ENCODE measurements around the gene HKDC1.
"Not testable (repeated sequence)": the region's sequence is repeated elsewhere in the genome, so short reads cannot be mapped to it uniquely, and the experiment has no call there.

The HKDC1 gene

GRCh38 chr10:69303632-69304051 is 83.5 kb downstream of the HKDC1 start:
- TF ChIP-seq, protein P1, sequence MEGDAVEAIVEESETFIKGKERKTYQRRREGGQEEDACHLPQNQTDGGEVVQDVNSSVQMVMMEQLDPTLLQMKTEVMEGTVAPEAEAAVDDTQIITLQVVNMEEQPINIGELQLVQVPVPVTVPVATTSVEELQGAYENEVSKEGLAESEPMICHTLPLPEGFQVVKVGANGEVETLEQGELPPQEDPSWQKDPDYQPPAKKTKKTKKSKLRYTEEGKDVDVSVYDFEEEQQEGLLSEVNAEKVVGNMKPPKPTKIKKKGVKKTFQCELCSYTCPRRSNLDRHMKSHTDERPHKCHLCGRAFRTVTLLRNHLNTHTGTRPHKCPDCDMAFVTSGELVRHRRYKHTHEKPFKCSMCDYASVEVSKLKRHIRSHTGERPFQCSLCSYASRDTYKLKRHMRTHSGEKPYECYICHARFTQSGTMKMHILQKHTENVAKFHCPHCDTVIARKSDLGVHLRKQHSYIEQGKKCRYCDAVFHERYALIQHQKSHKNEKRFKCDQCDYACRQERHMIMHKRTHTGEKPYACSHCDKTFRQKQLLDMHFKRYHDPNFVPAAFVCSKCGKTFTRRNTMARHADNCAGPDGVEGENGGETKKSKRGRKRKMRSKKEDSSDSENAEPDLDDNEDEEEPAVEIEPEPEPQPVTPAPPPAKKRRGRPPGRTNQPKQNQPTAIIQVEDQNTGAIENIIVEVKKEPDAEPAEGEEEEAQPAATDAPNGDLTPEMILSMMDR (IDR thresholded peaks at IDR 0.05; ENCODE audit: control insufficient read depth, insufficient read depth, low read depth, low read length, missing control alignments), result no peak
- no peak overlapping the region for H3K4me3 ChIP-seq (ENCODE audit: control insufficient read depth, low read depth, low read length)
- no peak for DNase-seq (ENCODE audit: low read depth)

GRCh38 chr10:69306421-69306820 is 86.3 kb downstream of the HKDC1 start:
- no peak overlapping the region for H3K4me3 ChIP-seq (ENCODE audit: control insufficient read depth, low read depth, low read length)
- DNase-seq (ENCODE audit: low read depth), result no peak
- TF ChIP-seq, protein P1 (IDR thresholded peaks at IDR 0.05; ENCODE audit: control insufficient read depth, insufficient read depth, low read depth, low read length, missing control alignments), result no peak

DNA sequence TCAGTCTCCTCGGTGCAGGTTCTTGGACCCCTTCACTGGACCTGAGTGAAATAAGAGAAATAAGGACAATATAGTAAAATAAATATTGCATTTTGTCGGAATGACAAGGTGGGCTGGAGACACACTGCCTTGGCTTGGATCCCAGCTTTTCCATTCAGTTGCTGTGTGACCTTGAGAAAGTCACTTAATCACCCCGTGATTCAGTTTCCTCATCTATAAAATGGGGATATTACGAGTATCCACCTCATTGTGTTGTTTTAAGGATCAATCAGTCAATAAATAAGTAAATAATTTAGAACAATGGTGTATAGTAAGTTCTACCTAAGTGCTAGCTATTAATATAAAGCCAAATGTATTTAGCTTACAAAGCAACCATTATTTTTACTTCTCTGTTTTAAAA is 87.3 kb downstream of the HKDC1 start:
- no peak overlapping the region for H3K4me3 ChIP-seq (ENCODE audit: control insufficient read depth, low read depth, low read length)
- TF ChIP-seq, protein P1 (IDR thresholded peaks at IDR 0.05; ENCODE audit: control insufficient read depth, insufficient read depth, low read depth, low read length, missing control alignments), result no peak
- DNase-seq (ENCODE audit: low read depth), result no peak

- not testable (repeated sequence) for DNase-seq (ENCODE audit: low read depth); H3K4me3 ChIP-seq (ENCODE audit: control insufficient read depth, low read depth, low read length)
Observed at GRCh38 chr10:69308304-69308703, 88.2 kb downstream of the HKDC1 start.

DNA sequence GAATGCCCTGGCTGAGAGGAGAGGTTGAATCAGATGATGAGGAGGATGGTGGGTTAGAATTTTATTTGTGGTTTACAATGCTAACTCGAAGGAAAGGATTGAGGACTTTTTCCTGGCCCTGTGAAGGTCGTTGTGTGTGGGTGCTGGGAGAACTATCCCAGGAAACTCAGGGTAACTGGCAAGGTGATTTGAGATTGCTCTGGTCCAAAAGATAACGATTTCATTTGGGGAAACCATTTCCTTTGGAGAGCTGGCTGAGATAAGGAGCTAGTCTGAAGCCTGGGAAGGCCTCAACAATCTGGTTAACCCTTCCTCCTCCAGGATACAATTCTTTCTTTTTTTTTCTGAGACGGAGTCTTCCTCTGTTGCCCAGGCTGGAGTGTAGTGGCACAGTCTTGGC is 91.2 kb downstream of the HKDC1 start:
- TF ChIP-seq, protein P1 (IDR thresholded peaks at IDR 0.05; ENCODE audit: control insufficient read depth, insufficient read depth, low read depth, low read length, missing control alignments), result no peak
- no peak for DNase-seq (ENCODE audit: low read depth)
- H3K4me3 ChIP-seq (ENCODE audit: control insufficient read depth, low read depth, low read length), result no peak overlapping the region

DNA sequence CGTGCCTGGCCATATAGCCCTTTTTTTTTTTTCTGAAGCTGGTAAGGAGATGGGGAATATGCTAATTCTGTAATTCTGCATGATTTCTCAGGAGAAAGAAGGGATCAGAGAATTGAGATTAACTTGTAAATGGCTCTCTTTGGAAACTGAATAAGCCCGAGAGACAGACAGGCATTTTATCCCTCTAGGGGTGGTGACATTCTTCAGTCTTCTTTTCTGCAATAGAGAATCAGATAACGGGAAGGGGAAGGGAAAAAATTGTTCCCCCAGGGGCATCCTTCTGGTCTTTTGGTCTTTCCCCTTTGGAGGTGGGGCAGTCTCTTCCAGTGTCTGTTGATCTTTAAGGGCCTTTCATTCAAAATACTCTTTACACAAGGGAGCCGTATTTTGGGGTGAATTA is 92.4 kb downstream of the HKDC1 start:
- no peak for DNase-seq (ENCODE audit: low read depth)
- TF ChIP-seq, protein P1 (IDR thresholded peaks at IDR 0.05; ENCODE audit: control insufficient read depth, insufficient read depth, low read depth, low read length, missing control alignments), result no peak

GRCh38 chr10:69315100-69315542 is 95.0 kb downstream of the HKDC1 start:
- TF ChIP-seq, protein P1 (IDR thresholded peaks at IDR 0.05; ENCODE audit: control insufficient read depth, insufficient read depth, low read depth, low read length, missing control alignments), result no peak
- DNase-seq (ENCODE audit: low read depth), result no peak
- H3K4me3 ChIP-seq (ENCODE audit: control insufficient read depth, low read depth, low read length), result no peak overlapping the region

More for the DNA sequence above, 92.4 kb downstream of the HKDC1 start:
- no peak overlapping the region for H3K4me3 ChIP-seq (ENCODE audit: control insufficient read depth, low read depth, low read length)
